ENCODE results near the gene LTBP3. TPM values are rescaled to one million over a fixed set of nuclear protein-coding genes. Genes with fewer than 3 reads are reported as not detected.

LTBP3 gene
- total RNA-seq, 2 experiments from 2014 or later: 11.2 to 13.8 TPM

GRCh38 chr11:65530157-65530496 lies 28.0 kb downstream of the LTBP3 start:
- TF ChIP-seq, protein P1, sequence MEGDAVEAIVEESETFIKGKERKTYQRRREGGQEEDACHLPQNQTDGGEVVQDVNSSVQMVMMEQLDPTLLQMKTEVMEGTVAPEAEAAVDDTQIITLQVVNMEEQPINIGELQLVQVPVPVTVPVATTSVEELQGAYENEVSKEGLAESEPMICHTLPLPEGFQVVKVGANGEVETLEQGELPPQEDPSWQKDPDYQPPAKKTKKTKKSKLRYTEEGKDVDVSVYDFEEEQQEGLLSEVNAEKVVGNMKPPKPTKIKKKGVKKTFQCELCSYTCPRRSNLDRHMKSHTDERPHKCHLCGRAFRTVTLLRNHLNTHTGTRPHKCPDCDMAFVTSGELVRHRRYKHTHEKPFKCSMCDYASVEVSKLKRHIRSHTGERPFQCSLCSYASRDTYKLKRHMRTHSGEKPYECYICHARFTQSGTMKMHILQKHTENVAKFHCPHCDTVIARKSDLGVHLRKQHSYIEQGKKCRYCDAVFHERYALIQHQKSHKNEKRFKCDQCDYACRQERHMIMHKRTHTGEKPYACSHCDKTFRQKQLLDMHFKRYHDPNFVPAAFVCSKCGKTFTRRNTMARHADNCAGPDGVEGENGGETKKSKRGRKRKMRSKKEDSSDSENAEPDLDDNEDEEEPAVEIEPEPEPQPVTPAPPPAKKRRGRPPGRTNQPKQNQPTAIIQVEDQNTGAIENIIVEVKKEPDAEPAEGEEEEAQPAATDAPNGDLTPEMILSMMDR (conservative IDR thresholded peaks at IDR 0.05; ENCODE audit: low read length): peak; percentile 76
- no peak for TF ChIP-seq EZH2phosphoT487 (IDR thresholded peaks at IDR 0.05; ENCODE audit: borderline replicate concordance, low read depth, low read length)
- intact Hi-C loops (cut with micrococcal nuclease; ENCODE audit: unreplicated experiment): no loop called here
- Histone ChIP-seq H2AFZ (ENCODE audit: low read length) (no peak overlapping the region), H3K36me3 (ENCODE audit: insufficient read depth, low read length) (peaks cover 29% of the 10 kb centered on the region; the same call in 1 of the 2 replicates), H4K20me1 (ENCODE audit: insufficient read depth, low read length) (no peaks in the 10 kb centered on the region), H3K27ac (ENCODE audit: low read depth, low read length, poor library complexity, severe bottlenecking) (no peak overlapping the region), H3K4me3 (ENCODE audit: low read depth, low read length, poor library complexity, severe bottlenecking) (no peak overlapping the region), H3K9me2 (ENCODE audit: insufficient read depth, low read length) (no peaks in the 10 kb centered on the region), H3K9me3 (ENCODE audit: low read length) (no peaks in the 10 kb centered on the region), H3K4me2 (ENCODE audit: low read length) (no peak overlapping the region), H3K79me2 (ENCODE audit: insufficient read depth, low read depth, low read length) (peaks cover 7% of the 10 kb centered on the region; the same call in 1 of the 2 replicates), H3K4me1 (ENCODE audit: insufficient read depth, low read length, poor library complexity, severe bottlenecking) (peaks cover 16% of the 10 kb centered on the region)
- ChIA-PET CTCF (ENCODE audit: unreplicated experiment) (interaction anchor here (1.0 kb wide), 1 partner anchor 8 kb away, joined by 3 read pairs; no protein-coding TSS in a partner anchor), POLR2A (no interaction called here)
- BruUV-seq (replicated peaks): no TSS peak
- DNase-seq (ENCODE audit: low spot score): peak; percentile 77

- BruUV-seq (replicated peaks): no TSS peak
- ChIA-PET CTCF (ENCODE audit: unreplicated experiment) (interaction anchor here (1.0 kb wide), 1 partner anchor 9 kb away, joined by 3 read pairs; no protein-coding TSS in a partner anchor), POLR2A (no interaction called here)
- no peaks in the 10 kb centered on the region for H4K20me1 ChIP-seq (ENCODE audit: insufficient read depth, low read length)
- H3K36me3 ChIP-seq (ENCODE audit: insufficient read depth, low read length): peaks cover 29% of the 10 kb centered on the region; the same call in 1 of the 2 replicates
- H3K9me2 ChIP-seq (ENCODE audit: insufficient read depth, low read length): no peaks in the 10 kb centered on the region
- H3K4me1 ChIP-seq (ENCODE audit: insufficient read depth, low read length, poor library complexity, severe bottlenecking): peaks cover 16% of the 10 kb centered on the region
- peaks cover 7% of the 10 kb centered on the region; the same call in 1 of the 2 replicates for H3K79me2 ChIP-seq (ENCODE audit: insufficient read depth, low read depth, low read length)
- H3K9me3 ChIP-seq (ENCODE audit: low read length): no peaks in the 10 kb centered on the region
- no peak overlapping the region for H3K4me2 ChIP-seq (ENCODE audit: low read length)
- intact Hi-C loops (cut with micrococcal nuclease; ENCODE audit: unreplicated experiment): no loop called here
- no peak for TF ChIP-seq EZH2phosphoT487 (IDR thresholded peaks at IDR 0.05; ENCODE audit: borderline replicate concordance, low read depth, low read length)
- H2AFZ ChIP-seq (ENCODE audit: low read length): no peak overlapping the region
- no peak for DNase-seq (ENCODE audit: low spot score)
- no peak overlapping the region for H3K27ac ChIP-seq (ENCODE audit: low read depth, low read length, poor library complexity, severe bottlenecking)
- H3K4me3 ChIP-seq (ENCODE audit: low read depth, low read length, poor library complexity, severe bottlenecking): no peak overlapping the region
Observed at GRCh38 chr11:65529475-65530156, 28.5 kb downstream of the LTBP3 start.

GRCh38 chr11:65528819-65529350 lies 29.3 kb downstream of the LTBP3 start:
- no TSS peak for BruUV-seq (replicated peaks)
- peaks cover 7% of the 10 kb centered on the region; the same call in 1 of the 2 replicates for H3K79me2 ChIP-seq (ENCODE audit: insufficient read depth, low read depth, low read length)
- H3K9me2 ChIP-seq (ENCODE audit: insufficient read depth, low read length): no peaks in the 10 kb centered on the region
- H4K20me1 ChIP-seq (ENCODE audit: insufficient read depth, low read length): no peaks in the 10 kb centered on the region
- ChIA-PET POLR2A (no interaction called here), CTCF (ENCODE audit: unreplicated experiment) (no interaction called here)
- no peaks in the 10 kb centered on the region for H3K9me3 ChIP-seq (ENCODE audit: low read length)
- intact Hi-C loops (cut with micrococcal nuclease; ENCODE audit: unreplicated experiment): no loop called here
- no peak overlapping the region for H3K4me3 ChIP-seq (ENCODE audit: low read depth, low read length, poor library complexity, severe bottlenecking)
- H3K4me1 ChIP-seq (ENCODE audit: insufficient read depth, low read length, poor library complexity, severe bottlenecking): peaks cover 21% of the 10 kb centered on the region
- no peak overlapping the region for H3K27ac ChIP-seq (ENCODE audit: low read depth, low read length, poor library complexity, severe bottlenecking)
- no peak overlapping the region for H2AFZ ChIP-seq (ENCODE audit: low read length)
- H3K4me2 ChIP-seq (ENCODE audit: low read length): no peak overlapping the region
- TF ChIP-seq EZH2phosphoT487 (IDR thresholded peaks at IDR 0.05; ENCODE audit: borderline replicate concordance, low read depth, low read length): no peak
- TF ChIP-seq, protein P1 (conservative IDR thresholded peaks at IDR 0.05; ENCODE audit: low read length): no peak
- peaks cover 29% of the 10 kb centered on the region; the same call in 1 of the 2 replicates for H3K36me3 ChIP-seq (ENCODE audit: insufficient read depth, low read length)
- no peak for DNase-seq (ENCODE audit: low spot score)

All from OCI-LY7 (cell line).